ENCODE data around the gene DENND1B. TPM values are rescaled to one million over a fixed set of nuclear protein-coding genes. Genes with fewer than 3 reads are reported as not detected.

The DENND1B gene
- polyA plus RNA-seq, 2 of the 4 experiments (the other 2 are of a cell fraction) = 2.9 to 10.5 TPM

- Histone ChIP-seq H3K4me3 (no peak overlapping the region), H3K27ac (peak overlapping the region; percentile 4 to 98; a peak in 2 of 6 replicates), H3K4me2 (peak overlapping the region; percentile 93; the same call in 1 of the 3 replicates), H3K4me1 (peaks cover 21% of the 10 kb centered on the region), H3K9me3 (no peaks in the 10 kb centered on the region)
- ChIA-PET CTCF (interaction anchor here (1.5 to 1.8 kb wide), 3 partner anchors 10 to 92 kb away, joined by 3 to 8 read pairs (median 5); no protein-coding TSS in a partner anchor), POLR2A (interaction anchor here (1.4 kb wide), 1 partner anchor 126 kb away, joined by 5 read pairs; the partner anchor contains the start of gene C1orf53)
- WGBS (ENCODE audit: missing lambda C conversion rate) = 54% methylated on average over 3 of the region's 3 CpGs
- DNase-seq (ENCODE audit: low read depth in 1 of 2, low spot score in 1 of 2) = no peak
- ATAC-seq = peak; percentile 5 to 14; a peak in 3 of 6 replicates
- TF ChIP-seq HEYL (CRISPR knock-in tag; IDR thresholded peaks at IDR 0.05) = no peak
- no peak for TF ChIP-seq MAX (IDR thresholded peaks at IDR 0.05)
- TF ChIP-seq ZFP36 (IDR thresholded peaks at IDR 0.05; ENCODE audit: borderline replicate concordance, partially characterized antibody) = no peak
- no peak for FAIRE-seq
Observed at GRCh38 chr1:197776351-197777105, 1.2 kb upstream of the DENND1B start.

- H3K4me1 ChIP-seq = peaks cover 21% of the 10 kb centered on the region
- peak overlapping the region; percentile 92 to 98 for H3K27ac ChIP-seq
- ChIA-PET CTCF (interaction anchor here (1.5 kb wide), 1 partner anchor 14 kb away, joined by 5 read pairs; no protein-coding TSS in a partner anchor), POLR2A (no interaction called here)
- no peak for FAIRE-seq
- H3K4me2 ChIP-seq = peak overlapping the region; percentile 93
- peak overlapping the region; percentile 91 for H3K4me3 ChIP-seq
- 2% methylated on average over 15 of the region's 71 CpGs for WGBS (ENCODE audit: missing lambda C conversion rate)
- peak; percentile 82 to 86 for ATAC-seq
- TF ChIP-seq USF2 (IDR thresholded peaks at IDR 0.05) (no peak), ZNF302 (CRISPR knock-in tag; IDR thresholded peaks at IDR 0.05) (no peak), PHF8 (IDR thresholded peaks at IDR 0.05; ENCODE audit: borderline replicate concordance, low read depth) (peak; percentile 53; the same call in 1 of the 2 replicates), RAD21 (conservative IDR thresholded peaks at IDR 0.05 in 1 of 2, IDR thresholded peaks at IDR 0.05 in 1 of 2) (no peak), POLR2A (IDR thresholded peaks at IDR 0.05; ENCODE audit: low read length) (peak; percentile 16; the same call in 1 of the 2 replicates)
- H3K9me3 ChIP-seq = no peaks in the 10 kb centered on the region
- peak; percentile 33 to 40 for DNase-seq (ENCODE audit: low read depth in 1 of 2, low spot score in 1 of 2)
Observed at GRCh38 chr1:197774466-197775281, 606 bp downstream of the DENND1B start.

- 57% methylated on average over 2 of the region's 2 CpGs for WGBS (ENCODE audit: missing lambda C conversion rate)
- TF ChIP-seq CHD2 (IDR thresholded peaks at IDR 0.05; ENCODE audit: low read length, partially characterized antibody) (no peak), BHLHE40 (IDR thresholded peaks at IDR 0.05; ENCODE audit: low read depth, low read length) (no peak), HDAC2 (IDR thresholded peaks at IDR 0.05) (no peak), MYC (IDR thresholded peaks at IDR 0.05; ENCODE audit: borderline replicate concordance, low read length) (no peak), RARB (CRISPR knock-in tag; IDR thresholded peaks at IDR 0.05) (no peak), MAX (IDR thresholded peaks at IDR 0.05) (no peak), TP53 (CRISPR knock-in tag; IDR thresholded peaks at IDR 0.05) (no peak), ZC3H11A (IDR thresholded peaks at IDR 0.05) (no peak)
- Histone ChIP-seq H3K9me3 (no peaks in the 10 kb centered on the region), H3K27ac (peak overlapping the region in 1 of 2 experiments; percentile 92; a peak in 2 of 6 replicates), H3K4me3 (peak overlapping the region; percentile 91), H3K4me1 (peaks cover 21% of the 10 kb centered on the region), H3K4me2 (peak overlapping the region; percentile 93)
- DNase-seq (ENCODE audit: low read depth in 1 of 2, low spot score in 1 of 2) (no peak), ATAC-seq (no peak), FAIRE-seq (no peak)
- CTCF ChIA-PET = interaction anchor here (1.0 kb wide), 1 partner anchor 158 kb away, joined by 3 read pairs; no protein-coding TSS in a partner anchor
- POLR2A ChIA-PET = no interaction called here
Observed at GRCh38 chr1:197773856-197774255, 1.4 kb downstream of the DENND1B start.

Data from A549 (cell line).